Measurements from ENCODE around the gene ABR. TPM values are rescaled to one million over a fixed set of nuclear protein-coding genes. Genes with fewer than 3 reads are reported as not detected.

ABR gene
- total and polyA plus RNA-seq, 2 of the 13 experiments (the other 11 are each of a cell fraction or from before 2014, with no cell fraction given) = 12.4 to 40.4 TPM

GRCh38 chr17:954431-955164, 225.2 kb downstream of the ABR start (continued):
- TF ChIP-seq SNRNP70 (IDR thresholded peaks at IDR 0.05; ENCODE audit: low read depth, low read length) = no peak
- TF ChIP-seq ZBTB42 (CRISPR knock-in tag; IDR thresholded peaks at IDR 0.05) = no peak
- TF ChIP-seq MIXL1 (CRISPR knock-in tag; IDR thresholded peaks at IDR 0.05) = no peak
- TF ChIP-seq ZNF609 (CRISPR knock-in tag; IDR thresholded peaks at IDR 0.05; ENCODE audit: borderline replicate concordance) = no peak
- TF ChIP-seq IKZF5 (CRISPR knock-in tag; IDR thresholded peaks at IDR 0.05) = no peak
- no peak for TF ChIP-seq SIN3B (IDR thresholded peaks at IDR 0.05; ENCODE audit: low read length)
- TF ChIP-seq ZNF10 (CRISPR knock-in tag; IDR thresholded peaks at IDR 0.05; ENCODE audit: borderline replicate concordance, low read depth) = no peak
- TF ChIP-seq RBAK (CRISPR knock-in tag; IDR thresholded peaks at IDR 0.05) = no peak
- TF ChIP-seq RXRB (CRISPR knock-in tag; IDR thresholded peaks at IDR 0.05; ENCODE audit: borderline replicate concordance) = peak; percentile 71; the same call in 1 of the 2 replicates
- TF ChIP-seq ATM (IDR thresholded peaks at IDR 0.05; ENCODE audit: borderline replicate concordance) = no peak
- TF ChIP-seq ZNF143 (CRISPR knock-in tag; IDR thresholded peaks at IDR 0.05) = no peak
- TF ChIP-seq ZNF549 (CRISPR knock-in tag; IDR thresholded peaks at IDR 0.05) = no peak
- TF ChIP-seq SAFB2 (CRISPR knock-in tag; IDR thresholded peaks at IDR 0.05; ENCODE audit: borderline replicate concordance, low read depth) = no peak
- TF ChIP-seq ZNF749 (CRISPR knock-in tag; IDR thresholded peaks at IDR 0.05; ENCODE audit: borderline replicate concordance) = no peak
- no peak for TF ChIP-seq EEA1 (CRISPR knock-in tag; IDR thresholded peaks at IDR 0.05; ENCODE audit: borderline replicate concordance)
- no peak for TF ChIP-seq SATB2 (CRISPR knock-in tag; IDR thresholded peaks at IDR 0.05)
- TF ChIP-seq ZNF253 (CRISPR knock-in tag; IDR thresholded peaks at IDR 0.05; ENCODE audit: borderline replicate concordance) = no peak
- TF ChIP-seq ZNF841 (CRISPR knock-in tag; IDR thresholded peaks at IDR 0.05; ENCODE audit: borderline replicate concordance) = no peak
- TF ChIP-seq SALL2 (CRISPR knock-in tag; IDR thresholded peaks at IDR 0.05) = no peak
- TF ChIP-seq ZNF792 (CRISPR knock-in tag; IDR thresholded peaks at IDR 0.05) = no peak
- TF ChIP-seq NCOA1 (CRISPR knock-in tag; IDR thresholded peaks at IDR 0.05) = no peak
- no peak for TF ChIP-seq HBP1 (CRISPR knock-in tag; IDR thresholded peaks at IDR 0.05; ENCODE audit: low read depth)
- TF ChIP-seq PCBP1 (IDR thresholded peaks at IDR 0.05; ENCODE audit: borderline replicate concordance, low read depth, low read length) = no peak
- no peak for TF ChIP-seq TOE1 (CRISPR knock-in tag; IDR thresholded peaks at IDR 0.05)
- no peak for TF ChIP-seq SMARCC2 (IDR thresholded peaks at IDR 0.05)
- TF ChIP-seq PAF1 (CRISPR knock-in tag; IDR thresholded peaks at IDR 0.05) = no peak
